Ovary (tissue), 9 donors: ENCODE measurements around the gene NBEA. TPM values are rescaled to one million over a fixed set of nuclear protein-coding genes. Genes with fewer than 3 reads are reported as not detected.

ENCODE experiments used
- DNase-seq, 5 donors: peaks; one replicate each; pipeline ENCODE4 v3.0.0-alpha.2; 2019 to 2020
- H3K27ac ChIP-seq, 2 donors: fragments of 200-600 bp; one replicate each; pipeline versions ENCODE4 v1.5.1 to v1.8.0; 2019 to 2022
- H3K27me3 ChIP-seq: fragments of 200-600 bp; one replicate; pipeline ENCODE4 v1.8.0; 2022
- H3K36me3 ChIP-seq: fragments of 200-600 bp; sonication (generic); one replicate; pipeline ENCODE4 v1.5.1; 2019
- H3K4me1 ChIP-seq: one replicate; pipeline ENCODE4 v1.8.1; 2013; ENCODE audit warnings: mild to moderate bottlenecking, moderate library complexity; ENCODE audit not compliant: insufficient read depth
- H3K4me3 ChIP-seq: fragments of 200-600 bp; sonication (generic); one replicate; pipeline ENCODE4 v1.5.1; 2017
- H3K9me3 ChIP-seq, 2 donors: fragments of 200-600 bp in 1 of 2; sonication (generic) in 1 of 2; one replicate each; pipeline versions ENCODE4 v1.5.1 to v1.8.1; 2013 to 2019; ENCODE audit warnings: mild to moderate bottlenecking in 1 of 2, moderate library complexity in 1 of 2
- CTCF ChIP-seq, 3 donors: fragments of 450-650 bp in 2 of 3; fragments of 200-600 bp in 1 of 3; IDR thresholded peaks; one replicate each; pipeline versions ENCODE4 v1.5.1 to v1.8.0; 2016 to 2022; ENCODE audit warnings: antibody characterized with exemption in 3 of 3, mild to moderate bottlenecking in 1 of 3
- EP300 ChIP-seq: sonication (generic); formaldehyde crosslinking; IDR thresholded peaks from one replicate; pipeline ENCODE4 v1.6.1; 2017; ENCODE audit warnings: antibody characterized with exemption
- POLR2A ChIP-seq: fragments of 450-650 bp; IDR thresholded peaks from one replicate; pipeline ENCODE4 v1.6.1; 2017; ENCODE audit warnings: antibody characterized with exemption, mild to moderate bottlenecking, moderate library complexity
- WGBS, 3 donors: extraction: QIAGEN DNeasy Blood & Tissue Kit in 1 of 3; methylation state at CpG; one replicate each; pipeline versions ENCODE4 v1.1.5 to v1.1.7; 2013 to 2017; 5-methylcytosine and 5-hydroxymethylcytosine counted together
- intact Hi-C, 4 donors: fragments of 100-400 bp; cut with DNase I; formaldehyde crosslinking; loops; one replicate each; pipeline versions ENCODE4 v1.11.0 to v1.15.1; 2022 to 2023
- polyA plus RNA-seq, 2 donors: library from polyadenylated mRNA; stranded (reverse); fragments of 200-250 nt in 1 of 2; fragments of 350-450 nt in 1 of 2; fragmentation: Illumina TruSeq in 1 of 2; extraction: RNeasy Lipid Tissue Mini Kit (QIAGEN cat#74804) in 1 of 2; gene quantifications; one replicate each; pipeline ENCODE4 v1.2.3, GENCODE V29; 2013 to 2014
- total RNA-seq, 7 donors: library from RNA; depleted of rRNA in 2 of 7; stranded (reverse); fragments of >200 nt in 2 of 7; fragmentation: NEBNext Ultra II Directional in 3 of 7; extraction: Animal tissue kit (Norgen Biotek cat#: 25700) in 3 of 7; gene quantifications; one replicate each; pipeline versions ENCODE4 v1.1.0 to v1.2.4, GENCODE V29; 2016 to 2023
- donor health status: DM: no; HTN: no; CAD: no; lungs with moderate emphysema.
- donor health status: DM: no; HTN: no; CAD: no.
- donor health status: Bipolar disorder and iron deficiency.
- donor health status: DM: yes; HTN: yes; CAD: no.
- donor health status: DM: no; HTN: no; CAD: no.
- donor health status: DM: yes; HTN: yes; CAD: no.

NBEA gene
- total and polyA plus RNA-seq, 9 donors: 5.8 to 18.9 (median 16.0) TPM

GRCh38 chr13:34933786-34934185, 8.3 kb upstream of the NBEA start:
- no peak overlapping the region for H3K27ac ChIP-seq
- 79 to 87% (median 85%) methylated on average over 2 of the region's 2 CpGs for WGBS, 3 donors
- no peaks in the 10 kb centered on the region for H3K9me3 ChIP-seq
- DNase-seq: no peak
- no peaks in the 10 kb centered on the region for H3K36me3 ChIP-seq
- H3K4me3 ChIP-seq: no peak overlapping the region
- no peak for TF ChIP-seq CTCF (IDR thresholded peaks at IDR 0.05)
- TF ChIP-seq EP300: no peak
- TF ChIP-seq POLR2A: no peak
- intact Hi-C loops: no loop called here
- H3K4me1 ChIP-seq: no peaks in the 10 kb centered on the region
- no peaks in the 10 kb centered on the region for H3K27me3 ChIP-seq

- Histone ChIP-seq H3K27ac (no peak overlapping the region), H3K27me3 (no peaks in the 10 kb centered on the region), H3K9me3 (no peaks in the 10 kb centered on the region), H3K36me3 (no peaks in the 10 kb centered on the region), H3K4me3 (no peak overlapping the region), H3K4me1 (no peaks in the 10 kb centered on the region)
- no peak for DNase-seq
- intact Hi-C loops: no loop called here
- TF ChIP-seq POLR2A (no peak), CTCF (IDR thresholded peaks at IDR 0.05) (no peak), EP300 (no peak)
- WGBS, 3 donors: 77 to 81% (median 80%) methylated on average over 5 of the region's 5 CpGs
These were observed 6.2 kb upstream of the NBEA start for GRCh38 chr13:34935841-34936240.

- Histone ChIP-seq H3K4me1 (peaks cover 2% of the 10 kb centered on the region), H3K36me3 (no peaks in the 10 kb centered on the region), H3K4me3 (no peak overlapping the region), H3K9me3 (no peaks in the 10 kb centered on the region), H3K27ac (no peak overlapping the region), H3K27me3 (no peaks in the 10 kb centered on the region)
- TF ChIP-seq EP300: no peak
- no peak for TF ChIP-seq CTCF (IDR thresholded peaks at IDR 0.05)
- no peak for TF ChIP-seq POLR2A
- no peak for DNase-seq
- 94 to 96% (median 95%) methylated on average over 1 of the region's 1 CpG for WGBS, 3 donors
- intact Hi-C loops: no loop called here
These were observed 2.3 kb upstream of the NBEA start for GRCh38 chr13:34939771-34940170.

- peak overlapping the region; percentile 100 for H3K4me3 ChIP-seq
- intact Hi-C loops: no loop called here
- peaks cover 2% of the 10 kb centered on the region for H3K4me1 ChIP-seq
- no peaks in the 10 kb centered on the region for H3K27me3 ChIP-seq
- DNase-seq: no peak
- TF ChIP-seq POLR2A: no peak
- no peak for TF ChIP-seq CTCF (IDR thresholded peaks at IDR 0.05)
- TF ChIP-seq EP300: no peak
- H3K36me3 ChIP-seq: no peaks in the 10 kb centered on the region
- WGBS, 3 donors: 8 to 15% (median 8%) methylated on average over 13 of the region's 13 CpGs
- no peaks in the 10 kb centered on the region for H3K9me3 ChIP-seq
- no peak overlapping the region for H3K27ac ChIP-seq
These were observed 635 bp upstream of the NBEA start for GRCh38 chr13:34941436-34941834.
